Loucy (cell line): ENCODE data around the gene SCN10A.

Source experiments
- CTCF ChIP-seq: fragments of 200-600 bp; sonication (generic); conservative IDR thresholded peaks from 2 replicates; pipeline ENCODE4 v1.5.1; 2014; ENCODE audit warnings: mild to moderate bottlenecking, antibody characterized with exemption, low read length
- EZH2phosphoT487 ChIP-seq: fragments of 200-600 bp; IDR thresholded peaks from 2 replicates; pipeline ENCODE4 v1.6.1; 2018; ENCODE audit warnings: antibody characterized with exemption, mild to moderate bottlenecking, moderate library complexity, borderline replicate concordance

GRCh38 chr3:38805765-38806386, 10.1 kb downstream of the SCN10A start:
- TF ChIP-seq CTCF = no peak
- no peak for TF ChIP-seq EZH2phosphoT487
